Small intestine (tissue), 7 donors: ENCODE measurements around the gene INPP5D. TPM values are rescaled to one million over a fixed set of nuclear protein-coding genes. Genes with fewer than 3 reads are reported as not detected.

Experiments
- DNase-seq, 2 donors: peaks; one replicate each; pipeline versions ENCODE4 v3.0.0 to v3.0.0-alpha.2; 2013
- FAIRE-seq: peaks from 2 replicates; lab custom pipeline; 2012; peaks lifted over from hg19 to GRCh38; lab: Jason Lieb, UNC
- H3K27ac ChIP-seq, 3 donors: one replicate each; pipeline ENCODE4 v1.5.1; 2013; ENCODE audit warnings: low read length in 2 of 3, mild to moderate bottlenecking in 2 of 3, control low read depth in 1 of 3, inconsistent platforms in 1 of 3, low read depth in 1 of 3, moderate library complexity in 1 of 3
- H3K27me3 ChIP-seq, 3 donors: one replicate each; pipeline ENCODE4 v1.6.1; 2013; ENCODE audit warnings: low read length in 3 of 3, inconsistent platforms in 1 of 3; ENCODE audit not compliant: control insufficient read depth in 3 of 3, insufficient read depth in 3 of 3
- H3K36me3 ChIP-seq, 3 donors: one replicate each; pipeline ENCODE4 v1.6.1; 2013; ENCODE audit warnings: low read length in 3 of 3, inconsistent platforms in 1 of 3, low read depth in 1 of 3, mild to moderate bottlenecking in 1 of 3, moderate library complexity in 1 of 3; ENCODE audit not compliant: control insufficient read depth in 3 of 3, insufficient read depth in 2 of 3
- H3K4me1 ChIP-seq, 3 donors: one replicate each; pipeline ENCODE4 v1.6.1; 2013; ENCODE audit warnings: low read length in 2 of 3, inconsistent platforms in 1 of 3, low read depth in 1 of 3, mild to moderate bottlenecking in 1 of 3, moderate library complexity in 1 of 3; ENCODE audit not compliant: control insufficient read depth in 3 of 3, insufficient read depth in 2 of 3
- H3K4me3 ChIP-seq, 3 donors: one replicate each; pipeline ENCODE4 v1.5.1; 2013; ENCODE audit warnings: low read length in 3 of 3, control low read depth in 1 of 3, inconsistent platforms in 1 of 3, low read depth in 1 of 3, mild to moderate bottlenecking in 1 of 3, moderate library complexity in 1 of 3
- H3K9me3 ChIP-seq, 2 donors: one replicate each; pipeline ENCODE4 v1.6.1; 2013; ENCODE audit warnings: low read depth in 1 of 2, low read length in 1 of 2; ENCODE audit not compliant: control insufficient read depth in 2 of 2, insufficient read depth in 1 of 2
- WGBS, 3 donors: extraction: QIAGEN DNeasy Blood & Tissue Kit; methylation state at CpG; one replicate each; pipeline ENCODE4 v1.1.7; 2013; 5-methylcytosine and 5-hydroxymethylcytosine counted together
- polyA plus RNA-seq, 4 donors: library from polyadenylated mRNA; stranded (reverse) in 3 of 4; unstranded in 1 of 4; fragments of 200-250 nt in 3 of 4; fragments of 120-200 nt in 1 of 4; gene quantifications; one replicate each; pipeline versions ENCODE4 v1.2.1 to v1.2.3, GENCODE V29; 2013
- donor health status: healthy with polysubstance abuse.
- donor health status: control.
- donor health status: control.
- donor health status: Bipolar disorder and iron deficiency.
- donor health status: healthy.

INPP5D gene
- polyA plus RNA-seq, 4 donors = 4.7 to 10.4 (median 6.9) TPM

- no peaks in the 10 kb centered on the region for H3K4me1 ChIP-seq
- 30 to 56% (median 33%) methylated on average over 4 of the region's 4 CpGs for WGBS, 3 donors
- no peak for FAIRE-seq
Observed at GRCh38 chr2:233112329-233112728, 52.2 kb downstream of the INPP5D start.

GRCh38 chr2:233112776-233113452 is 52.8 kb downstream of the INPP5D start:
- Histone ChIP-seq H3K36me3 (no peaks in the 10 kb centered on the region), H3K9me3 (no peaks in the 10 kb centered on the region), H3K27ac (no peak overlapping the region), H3K4me3 (no peak overlapping the region), H3K27me3 (peaks cover 0 to 2% (median 0%) of the 10 kb centered on the region in 3 donors), H3K4me1 (no peaks in the 10 kb centered on the region)
- no peak for DNase-seq
- no peak for FAIRE-seq
- WGBS, 3 donors = 52 to 76% (median 71%) methylated on average over 6 of the region's 6 CpGs

More at GRCh38 chr2:233112329-233112728, 52.2 kb downstream of the INPP5D start:
- Histone ChIP-seq H3K36me3 (no peaks in the 10 kb centered on the region), H3K4me3 (no peak overlapping the region), H3K9me3 (no peaks in the 10 kb centered on the region), H3K27ac (no peak overlapping the region), H3K27me3 (peaks cover 0 to 2% (median 0%) of the 10 kb centered on the region in 3 donors)
- no peak for DNase-seq

GRCh38 chr2:233114421-233114861 is 54.3 kb downstream of the INPP5D start:
- Histone ChIP-seq H3K4me1 (no peaks in the 10 kb centered on the region), H3K4me3 (no peak overlapping the region), H3K27ac (no peak overlapping the region), H3K36me3 (no peaks in the 10 kb centered on the region), H3K9me3 (no peaks in the 10 kb centered on the region), H3K27me3 (peaks cover 0 to 2% (median 0%) of the 10 kb centered on the region in 3 donors)
- DNase-seq (no peak), FAIRE-seq (no peak)
- WGBS, 3 donors = 78 to 88% (median 79%) methylated on average over 11 of the region's 11 CpGs

DNA sequence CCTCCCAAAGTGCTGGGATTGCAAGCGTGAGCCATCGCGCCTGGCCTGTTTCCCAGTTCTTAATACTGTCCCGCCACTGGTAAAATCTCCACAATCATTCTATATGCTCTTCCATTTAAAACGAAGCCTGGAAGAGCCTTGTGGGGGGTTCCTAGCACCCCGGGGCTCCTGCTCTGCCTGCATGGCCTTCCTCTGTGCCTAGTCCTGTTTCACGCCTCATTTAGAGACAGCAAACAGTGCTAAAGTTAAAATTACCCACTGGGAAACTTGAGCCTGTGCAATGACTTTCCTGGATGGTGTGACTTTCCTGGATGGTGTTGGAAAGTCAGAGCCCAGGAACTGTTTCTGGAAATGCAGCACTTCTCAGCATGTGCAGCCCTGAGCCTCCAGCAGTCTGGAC is 55.0 kb downstream of the INPP5D start:
- H3K36me3 ChIP-seq = no peaks in the 10 kb centered on the region
- 82 to 87% (median 82%) methylated on average over 7 of the region's 7 CpGs for whole genome bisulfite sequencing, 3 donors
- H3K4me1 ChIP-seq = no peaks in the 10 kb centered on the region
- peaks cover 0 to 2% (median 0%) of the 10 kb centered on the region in 3 donors for H3K27me3 ChIP-seq
- FAIRE-seq = no peak
- H3K27ac ChIP-seq = no peak overlapping the region
- DNase-seq = no peak
- H3K4me3 ChIP-seq = no peak overlapping the region
- no peaks in the 10 kb centered on the region for H3K9me3 ChIP-seq

DNA sequence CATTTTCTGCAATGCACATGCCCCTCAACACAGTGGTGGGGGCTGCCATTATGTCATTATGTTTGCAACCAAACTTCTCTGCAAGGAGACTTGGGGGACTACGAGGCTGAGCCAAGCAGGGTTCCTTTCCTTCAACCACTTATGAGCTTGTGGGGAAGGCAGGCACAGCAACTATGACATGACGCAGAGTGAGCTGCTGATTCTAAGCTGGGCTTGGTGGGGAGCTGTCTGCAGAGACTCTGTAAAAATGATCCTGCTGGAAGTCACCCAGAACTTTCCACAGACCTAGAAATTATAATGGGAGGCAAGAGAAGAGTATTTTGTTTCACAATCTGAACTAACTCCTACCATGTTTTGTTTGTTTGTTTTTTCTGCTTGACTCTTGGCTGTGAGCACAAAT is 55.6 kb downstream of the INPP5D start:
- no peak for DNase-seq
- H3K4me1 ChIP-seq = no peaks in the 10 kb centered on the region
- whole genome bisulfite sequencing, 3 donors = 60 to 77% (median 74%) methylated on average over 2 of the region's 2 CpGs
- H3K36me3 ChIP-seq = no peaks in the 10 kb centered on the region
- H3K4me3 ChIP-seq = no peak overlapping the region
- H3K27me3 ChIP-seq = peaks cover 0 to 2% (median 0%) of the 10 kb centered on the region in 3 donors
- H3K9me3 ChIP-seq = no peaks in the 10 kb centered on the region
- no peak overlapping the region for H3K27ac ChIP-seq
- FAIRE-seq = no peak

DNA sequence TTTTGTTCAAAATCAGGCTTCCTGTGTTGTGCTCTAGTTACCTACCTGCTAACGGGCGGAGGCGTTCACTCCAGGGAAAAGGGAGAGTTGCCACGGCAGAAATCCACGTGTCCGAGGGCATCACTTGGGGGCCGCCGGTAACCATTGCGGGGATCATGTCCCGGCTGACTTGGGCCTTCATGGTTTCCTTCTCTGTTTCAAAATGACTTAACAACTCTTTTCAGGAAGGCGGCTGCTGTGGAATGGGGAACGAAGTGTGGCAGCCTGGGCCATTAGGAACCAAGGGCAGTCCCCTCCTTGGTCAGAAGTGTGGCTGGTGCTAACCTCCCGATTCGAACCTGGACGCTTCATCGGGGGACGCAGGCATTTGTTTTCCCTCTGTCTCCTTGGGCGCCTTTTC is 56.8 kb downstream of the INPP5D start:
- FAIRE-seq (no peak), DNase-seq (no peak)
- Histone ChIP-seq H3K9me3 (no peaks in the 10 kb centered on the region), H3K36me3 (no peaks in the 10 kb centered on the region), H3K27me3 (peaks cover 0 to 2% (median 0%) of the 10 kb centered on the region in 3 donors), H3K27ac (no peak overlapping the region), H3K4me1 (no peaks in the 10 kb centered on the region), H3K4me3 (no peak overlapping the region)
- WGBS, 3 donors = 84 to 87% (median 86%) methylated on average over 18 of the region's 18 CpGs

GRCh38 chr2:233117351-233117750 is 57.2 kb downstream of the INPP5D start:
- no peak overlapping the region for H3K4me3 ChIP-seq
- no peaks in the 10 kb centered on the region for H3K36me3 ChIP-seq
- 79 to 91% (median 88%) methylated on average over 13 of the region's 13 CpGs for WGBS, 3 donors
- no peak overlapping the region for H3K27ac ChIP-seq
- FAIRE-seq (no peak), DNase-seq (no peak)
- H3K9me3 ChIP-seq = no peaks in the 10 kb centered on the region
- peaks cover 0 to 2% (median 0%) of the 10 kb centered on the region in 3 donors for H3K27me3 ChIP-seq
- H3K4me1 ChIP-seq = no peaks in the 10 kb centered on the region

- WGBS, 3 donors = 79 to 81% (median 80%) methylated on average over 12 of the region's 12 CpGs
- no peak overlapping the region for H3K27ac ChIP-seq
Observed at GRCh38 chr2:233117811-233118647, 57.9 kb downstream of the INPP5D start.

More at GRCh38 chr2:233117811-233118647, 57.9 kb downstream of the INPP5D start:
- DNase-seq (no peak), FAIRE-seq (no peak)
- H3K9me3 ChIP-seq = no peaks in the 10 kb centered on the region
- H3K36me3 ChIP-seq = no peaks in the 10 kb centered on the region
- no peak overlapping the region for H3K4me3 ChIP-seq
- no peaks in the 10 kb centered on the region for H3K4me1 ChIP-seq
- peaks cover 0 to 2% (median 0%) of the 10 kb centered on the region in 3 donors for H3K27me3 ChIP-seq
